ENCODE data around the gene NAPB.

Gene NAPB

GRCh38 chr20:23387118-23387443 is 34.2 kb downstream of the NAPB start:
- no peak overlapping the region for H3K4me3 ChIP-seq (ENCODE audit: control insufficient read depth, low read depth, low read length)
- no peak for TF ChIP-seq CTCF (IDR thresholded peaks at IDR 0.05; ENCODE audit: control insufficient read depth, insufficient read depth, low read depth, low read length, missing control alignments)
- DNase-seq (ENCODE audit: low read depth) = no peak

DNA sequence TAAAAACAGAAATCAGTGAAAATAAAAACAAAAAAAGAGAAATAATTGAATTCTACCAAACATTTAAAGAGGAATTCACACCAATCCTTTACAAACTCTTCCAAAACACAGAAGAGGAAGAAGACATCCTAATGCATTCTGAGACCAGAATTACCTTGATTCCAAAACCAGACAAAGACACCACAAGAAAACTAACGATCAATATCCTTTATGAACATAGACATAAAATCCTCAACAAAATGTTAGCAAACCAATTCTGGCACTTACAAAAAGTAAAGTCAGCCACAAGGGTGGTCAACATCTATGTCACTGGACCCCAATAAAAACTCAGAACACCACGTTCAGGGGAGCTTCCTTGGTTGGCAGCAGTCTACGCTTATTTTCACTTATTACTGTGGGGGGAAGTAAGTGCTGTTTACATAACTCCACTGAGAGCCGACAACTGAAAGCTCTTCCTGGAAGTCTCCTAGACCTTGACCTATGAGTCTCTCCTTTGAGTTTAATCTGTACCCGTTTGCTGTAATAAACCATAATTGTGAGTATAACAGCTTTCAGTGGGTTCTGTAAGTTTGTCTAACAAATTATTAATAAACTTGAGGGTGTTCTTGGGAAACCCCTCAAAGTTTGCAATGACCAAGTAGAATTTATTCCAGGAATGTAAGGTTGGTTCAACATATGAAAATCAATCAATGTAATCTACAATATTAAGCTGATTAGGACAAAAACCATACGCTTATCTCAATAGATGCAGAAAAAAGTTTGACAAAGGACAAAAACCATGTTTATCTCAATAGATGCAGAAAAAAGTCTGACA is 34.8 kb downstream of the NAPB start:
- no peak overlapping the region for H3K4me3 ChIP-seq (ENCODE audit: control insufficient read depth, low read depth, low read length)
- TF ChIP-seq CTCF (IDR thresholded peaks at IDR 0.05; ENCODE audit: control insufficient read depth, insufficient read depth, low read depth, low read length, missing control alignments) = no peak
- DNase-seq (ENCODE audit: low read depth) = no peak

- no peak for TF ChIP-seq CTCF (IDR thresholded peaks at IDR 0.05; ENCODE audit: control insufficient read depth, insufficient read depth, low read depth, low read length, missing control alignments)
- no peak for DNase-seq (ENCODE audit: low read depth)
- H3K4me3 ChIP-seq (ENCODE audit: control insufficient read depth, low read depth, low read length) = no peak overlapping the region
Measured at GRCh38 chr20:23381876-23382275, 39.4 kb downstream of the NAPB start.

DNA sequence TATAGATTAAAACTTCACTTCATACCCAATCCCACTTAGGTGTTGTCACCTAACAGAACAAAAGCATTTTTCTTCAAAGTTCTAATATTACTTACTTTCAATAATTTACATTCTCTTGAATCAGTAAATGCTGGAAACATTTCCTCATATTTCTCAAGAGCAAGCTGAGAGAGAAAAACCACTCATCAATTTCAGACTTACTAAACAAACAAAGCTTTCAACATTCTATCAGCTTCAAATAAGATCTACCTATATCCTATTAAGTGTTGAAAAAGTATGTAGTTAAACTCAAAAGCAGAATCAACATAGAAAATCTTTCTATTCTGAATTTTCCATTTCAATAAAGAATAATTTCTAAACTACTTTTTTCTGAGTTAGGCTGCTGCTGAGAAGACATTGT is 41.5 kb downstream of the NAPB start:
- DNase-seq (ENCODE audit: low read depth) = no peak
- no peak for TF ChIP-seq CTCF (IDR thresholded peaks at IDR 0.05; ENCODE audit: control insufficient read depth, insufficient read depth, low read depth, low read length, missing control alignments)
- no peak overlapping the region for H3K4me3 ChIP-seq (ENCODE audit: control insufficient read depth, low read depth, low read length)

DNA sequence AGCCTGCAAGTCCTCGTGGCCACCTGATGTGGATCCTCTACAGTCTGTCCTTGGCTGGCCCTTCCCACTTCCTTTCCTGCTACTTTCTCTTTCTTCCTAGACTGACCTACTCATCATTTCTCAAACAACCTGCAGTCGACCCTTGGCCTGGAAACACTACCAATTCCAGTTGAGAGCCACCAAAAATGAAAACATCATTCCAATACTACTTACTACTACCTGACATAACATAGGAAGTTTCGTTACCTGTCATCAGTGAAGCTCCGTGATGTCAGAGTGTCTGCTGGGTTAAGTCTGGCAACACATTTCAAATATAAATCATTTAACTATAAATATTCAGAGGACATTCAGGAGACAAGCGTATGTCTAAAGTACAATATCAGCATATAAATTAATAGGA is 45.5 kb downstream of the NAPB start:
- TF ChIP-seq CTCF (IDR thresholded peaks at IDR 0.05; ENCODE audit: control insufficient read depth, insufficient read depth, low read depth, low read length, missing control alignments) = no peak
- no peak overlapping the region for H3K4me3 ChIP-seq (ENCODE audit: control insufficient read depth, low read depth, low read length)
- DNase-seq (ENCODE audit: low read depth) = no peak

DNA sequence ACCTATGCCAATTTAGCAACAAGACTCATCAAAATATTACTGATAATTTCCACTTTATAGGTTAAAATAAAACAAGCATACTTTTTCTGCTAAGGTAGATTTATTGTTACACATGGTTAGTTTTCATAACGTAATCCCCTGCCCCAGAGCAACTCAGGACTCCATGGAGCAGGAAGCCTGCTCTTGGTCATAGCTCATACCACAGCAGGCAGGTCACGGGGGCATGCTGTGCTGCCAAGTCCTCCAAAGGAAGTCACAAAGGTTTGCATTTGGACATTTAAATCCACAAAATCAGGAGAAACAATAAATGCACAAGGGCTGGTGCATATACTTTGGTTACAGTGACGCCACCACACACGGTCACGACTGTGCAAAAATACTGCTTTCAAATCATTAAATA is 46.8 kb downstream of the NAPB start:
- DNase-seq (ENCODE audit: low read depth) = no peak
- no peak for TF ChIP-seq CTCF (IDR thresholded peaks at IDR 0.05; ENCODE audit: control insufficient read depth, insufficient read depth, low read depth, low read length, missing control alignments)
- no peak overlapping the region for H3K4me3 ChIP-seq (ENCODE audit: control insufficient read depth, low read depth, low read length)

Data from AG09309 (cell line).